GM19463 (cell line): Measurements from ENCODE around the gene MYOD1.

ENCODE experiments used
- ATAC-seq: cut with Tn5 transposase; IDR thresholded peaks from one replicate; pipeline ENCODE4 v1.9.1; 2021; ENCODE audit warnings: mild to moderate bottlenecking, moderate library complexity; ENCODE audit not compliant: unreplicated experiment

MYOD1 gene

DNA sequence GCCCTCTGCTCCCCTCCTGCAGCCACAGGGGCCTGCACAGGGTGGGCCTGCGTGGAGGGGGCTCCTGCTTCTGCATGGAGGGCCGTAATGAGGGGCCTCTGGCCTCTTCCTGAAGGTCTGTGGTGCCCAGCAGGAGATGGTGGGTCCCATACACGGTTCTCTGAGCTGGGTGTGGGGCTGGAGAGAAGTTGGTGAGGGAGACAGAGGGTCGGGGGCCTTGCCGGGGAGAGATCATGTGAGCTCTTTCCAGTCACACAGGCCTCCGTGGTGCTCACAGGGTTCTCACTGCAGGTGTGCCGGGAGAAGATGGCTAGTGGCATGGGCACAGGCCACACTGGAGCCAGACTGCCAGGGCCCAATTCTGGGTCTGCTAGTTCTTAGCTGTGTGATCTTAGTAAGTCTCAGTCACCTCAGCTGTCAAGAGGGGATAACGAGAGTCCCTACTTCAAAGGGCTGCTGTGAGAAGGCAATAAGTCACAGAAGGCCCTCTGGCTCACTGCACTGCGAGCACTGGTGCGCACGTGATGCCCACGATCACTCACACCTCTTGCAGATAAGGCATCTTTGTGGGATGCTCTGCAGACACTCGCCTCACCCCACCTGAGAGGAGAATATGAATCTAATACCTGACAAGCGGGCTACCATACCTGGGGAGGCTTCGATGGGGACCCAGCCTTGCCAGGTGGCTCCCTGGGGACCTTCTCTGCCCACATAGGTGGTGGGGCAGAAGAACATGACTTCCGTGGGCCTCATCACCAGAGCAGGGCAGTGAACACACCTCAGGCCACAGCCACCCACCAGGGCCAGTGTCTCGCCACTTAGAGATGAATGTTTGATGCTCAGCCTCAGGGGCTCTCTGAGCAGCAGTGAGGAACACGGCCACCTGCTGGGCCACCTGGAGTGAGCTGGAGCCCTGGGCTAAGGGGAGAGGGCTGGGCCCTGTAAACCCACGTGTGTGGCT, 29.7 kb downstream of the MYOD1 start:
- ATAC-seq, result no peak

DNA sequence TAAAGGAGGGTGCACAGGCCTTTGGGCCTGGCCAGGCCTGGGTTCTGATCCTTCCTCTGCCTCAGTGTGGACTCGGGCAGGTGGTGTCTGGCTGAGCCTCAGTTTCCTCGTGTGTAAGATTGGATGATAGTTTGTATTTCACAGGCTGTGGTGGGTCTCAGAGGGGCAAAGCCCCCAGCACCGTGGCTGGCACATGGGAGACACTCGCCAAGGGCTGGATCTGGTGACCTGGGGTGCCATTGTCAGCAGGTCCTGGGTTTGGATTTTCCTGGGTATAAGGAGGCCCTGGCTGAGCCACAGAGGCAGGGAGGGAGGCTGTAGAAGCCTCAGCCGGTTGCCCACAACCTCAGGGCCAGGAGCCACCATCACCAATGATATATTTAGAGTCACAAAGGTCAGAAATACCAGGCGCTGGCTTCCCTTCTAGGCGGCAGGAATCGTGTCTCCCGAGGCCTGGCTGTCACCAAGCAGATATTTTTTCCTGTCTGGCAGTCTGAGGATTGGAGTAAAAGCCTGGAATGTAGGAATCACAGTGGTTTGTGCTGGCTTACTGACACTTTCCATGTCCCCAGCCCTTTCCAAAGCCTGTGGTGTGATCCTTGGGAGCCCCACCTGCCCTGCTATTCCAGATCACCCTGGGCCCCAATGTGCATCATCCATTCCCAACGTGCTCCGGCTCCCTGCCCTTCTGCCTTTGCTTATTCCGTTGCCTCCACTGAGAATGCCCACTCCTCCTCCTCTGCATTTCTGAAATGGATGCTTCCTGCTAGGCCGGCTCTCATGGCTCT, 30.8 kb downstream of the MYOD1 start:
- no peak for ATAC-seq

DNA sequence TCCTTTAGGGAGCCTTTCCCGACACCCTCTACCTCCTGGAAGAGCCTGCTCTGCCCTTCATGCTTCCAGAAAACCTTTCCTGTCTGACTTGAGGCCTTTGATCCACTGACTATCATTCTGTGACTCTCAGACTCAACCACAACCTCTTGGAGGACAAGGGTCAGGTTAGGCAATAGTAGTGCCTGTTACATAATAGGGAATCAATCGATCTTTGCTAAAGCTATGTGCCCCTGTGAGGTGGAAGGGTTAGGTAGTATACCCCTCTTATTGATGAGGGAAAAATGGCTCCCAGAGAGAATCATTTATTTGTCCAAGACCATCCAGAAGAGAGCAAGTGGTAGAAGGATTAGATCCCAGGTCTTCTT, 31.4 kb downstream of the MYOD1 start:
- ATAC-seq, result no peak

DNA sequence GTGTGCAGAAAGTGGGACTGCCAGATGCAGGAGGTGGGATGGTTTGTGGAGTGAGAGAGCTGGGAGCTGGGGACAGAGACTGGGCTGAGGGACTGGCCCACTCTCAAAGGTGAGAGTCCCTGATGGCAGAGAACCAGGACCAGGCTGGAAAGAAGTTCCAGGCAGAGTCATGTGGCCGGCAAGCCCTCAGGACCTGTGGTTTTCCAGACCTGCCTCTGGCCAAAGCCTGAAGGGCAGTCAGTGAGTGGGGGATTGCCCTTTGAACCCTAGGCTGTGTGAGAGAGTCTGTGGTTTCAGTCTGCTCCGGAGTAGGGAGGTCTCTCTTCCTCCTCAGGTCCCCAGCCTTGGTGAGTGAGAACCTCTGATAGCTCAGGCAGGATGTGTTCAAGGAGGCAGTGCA, 32.2 kb downstream of the MYOD1 start:
- no peak for ATAC-seq

GRCh38 chr11:17752144-17752543, 32.8 kb downstream of the MYOD1 start:
- ATAC-seq, result no peak

- ATAC-seq, result no peak
These were observed 33.8 kb downstream of the MYOD1 start for GRCh38 chr11:17753153-17753552.

DNA sequence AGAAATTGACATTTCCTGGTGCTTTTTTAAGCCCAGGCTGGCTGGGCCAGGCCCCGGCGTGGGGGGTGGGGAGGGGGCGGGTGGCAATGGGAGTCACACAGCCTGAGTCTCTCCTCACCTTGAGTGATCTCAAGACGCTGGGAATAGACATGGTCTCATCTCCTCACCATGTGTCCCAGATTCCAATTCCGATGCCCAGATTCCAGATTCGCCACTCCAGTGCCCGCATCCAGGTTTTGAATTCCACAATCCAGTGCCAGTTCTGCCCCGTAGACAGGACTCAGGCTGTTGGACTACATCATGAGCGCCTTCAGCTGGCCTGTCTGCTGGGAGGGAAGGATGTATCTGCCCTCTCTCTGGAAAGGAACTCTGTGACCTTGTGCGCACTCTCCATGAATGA, 34.3 kb downstream of the MYOD1 start:
- ATAC-seq, result no peak

DNA sequence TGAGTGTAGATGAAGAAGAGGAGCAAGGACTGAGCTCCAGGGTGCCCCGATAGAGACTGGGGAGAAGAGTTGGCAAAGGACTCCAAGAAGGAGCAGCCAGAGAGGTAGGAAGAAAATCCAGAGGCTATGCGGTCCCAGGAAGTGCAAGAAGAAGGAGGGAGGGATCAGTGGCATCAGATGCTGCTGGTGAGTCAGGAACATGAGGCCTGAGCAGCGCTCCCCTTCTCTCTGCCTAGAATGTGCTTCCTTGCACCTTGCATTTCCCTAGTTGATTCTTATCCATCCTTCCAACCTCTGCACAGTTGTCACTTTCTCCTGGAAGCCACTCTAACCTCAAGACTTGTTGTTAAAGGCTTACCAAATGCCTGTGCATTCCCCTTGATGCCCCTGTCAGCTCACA, 36.5 kb downstream of the MYOD1 start:
- no peak for ATAC-seq

DNA sequence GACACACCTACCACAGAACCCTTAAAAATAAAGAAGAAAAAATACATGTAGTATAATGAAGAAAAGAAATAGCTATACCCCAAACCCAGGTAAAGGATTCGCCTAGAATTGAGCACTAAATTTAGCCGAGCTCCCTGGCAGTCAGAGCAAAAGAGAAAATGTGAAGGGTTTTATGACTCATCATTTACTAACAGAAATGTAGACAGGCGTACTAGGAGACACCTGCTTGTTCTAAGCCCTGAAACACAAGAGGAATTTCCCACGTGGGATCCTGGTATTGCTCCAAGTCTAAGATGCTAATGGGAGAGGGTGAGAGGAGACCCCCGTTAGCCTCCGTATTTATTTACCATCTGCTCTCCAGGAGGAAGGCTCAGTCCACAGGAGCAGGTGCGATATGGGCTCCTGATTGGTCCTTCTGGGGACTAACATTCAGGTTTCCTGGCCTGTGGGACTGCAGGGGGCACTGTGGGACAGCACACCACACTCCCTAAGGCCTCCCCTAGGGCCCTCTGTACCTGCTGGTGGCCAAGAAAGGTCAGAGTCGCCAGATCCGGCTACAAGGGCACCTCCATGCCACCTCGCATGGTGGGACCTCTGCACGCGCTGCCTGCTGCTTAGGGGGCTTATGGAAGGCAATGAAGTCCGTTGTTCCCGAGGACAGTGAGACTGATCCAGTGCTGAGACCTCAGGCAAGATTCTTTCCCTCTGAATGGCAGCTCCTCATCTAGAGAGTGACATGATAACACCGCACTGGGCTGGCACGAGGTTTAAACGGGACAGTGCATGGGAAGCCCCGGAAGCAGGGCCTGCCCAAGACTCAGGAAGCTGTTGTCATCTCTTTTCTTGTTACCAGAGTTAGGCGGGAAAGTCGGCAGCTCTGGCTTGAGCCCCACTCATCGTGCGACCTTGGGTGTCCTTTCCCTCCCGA, 41.0 kb downstream of the MYOD1 start:
- ATAC-seq, result peak; percentile 73

GRCh38 chr11:17762309-17762974, 43.1 kb downstream of the MYOD1 start:
- no peak for ATAC-seq

- no peak for ATAC-seq
These were observed 43.9 kb downstream of the MYOD1 start for GRCh38 chr11:17763244-17763643.

DNA sequence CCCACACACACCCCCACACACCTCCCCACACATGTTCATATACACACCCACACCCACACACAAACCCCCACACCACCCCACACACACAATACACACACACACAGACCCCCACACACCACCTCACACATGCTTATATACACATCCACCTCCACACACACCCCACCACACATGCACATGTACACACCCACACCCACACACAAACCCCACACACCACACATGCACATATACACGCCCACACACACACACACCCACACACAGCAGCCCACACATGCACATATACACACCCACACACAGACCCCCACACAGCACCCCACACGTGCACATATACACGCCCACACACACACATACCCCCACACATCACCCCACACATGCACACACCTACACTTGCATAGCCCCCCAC, 44.3 kb downstream of the MYOD1 start:
- no peak for ATAC-seq

DNA sequence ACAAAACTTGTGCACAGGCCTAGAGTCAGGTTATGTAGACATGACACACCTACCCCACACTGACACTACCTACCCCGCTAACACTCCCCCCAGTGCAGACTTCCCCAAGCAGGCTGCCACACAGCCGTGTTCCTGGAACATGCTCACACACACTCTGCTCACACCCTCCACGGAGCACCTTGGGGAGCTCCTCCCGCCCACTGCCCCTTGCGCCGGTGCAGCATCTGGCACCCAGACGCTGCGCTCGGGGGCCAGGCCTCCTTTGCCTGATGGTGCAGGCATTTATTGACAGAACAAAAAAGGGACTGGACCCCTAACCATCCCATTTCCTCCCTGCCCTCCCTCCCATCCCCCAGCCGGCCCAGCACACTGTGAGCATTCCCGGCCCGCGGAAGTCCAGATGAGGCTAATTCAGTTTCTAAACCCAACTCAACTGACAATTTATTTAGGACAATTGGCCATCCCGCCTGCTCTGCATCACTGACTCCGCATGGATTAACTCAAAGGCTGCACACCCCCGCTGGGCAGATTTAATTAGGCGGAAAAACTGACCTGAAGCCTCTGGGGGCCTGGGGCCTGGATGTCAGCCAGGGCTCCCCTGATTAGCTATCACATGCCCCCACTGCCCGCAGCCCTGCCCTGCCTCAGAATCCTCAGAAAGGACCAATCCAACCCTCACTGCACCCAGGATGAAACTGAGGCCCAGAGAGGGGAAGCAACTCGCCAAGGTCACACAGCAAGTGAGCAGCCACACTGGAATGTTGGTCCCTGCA, 45.3 kb downstream of the MYOD1 start:
- no peak for ATAC-seq

DNA sequence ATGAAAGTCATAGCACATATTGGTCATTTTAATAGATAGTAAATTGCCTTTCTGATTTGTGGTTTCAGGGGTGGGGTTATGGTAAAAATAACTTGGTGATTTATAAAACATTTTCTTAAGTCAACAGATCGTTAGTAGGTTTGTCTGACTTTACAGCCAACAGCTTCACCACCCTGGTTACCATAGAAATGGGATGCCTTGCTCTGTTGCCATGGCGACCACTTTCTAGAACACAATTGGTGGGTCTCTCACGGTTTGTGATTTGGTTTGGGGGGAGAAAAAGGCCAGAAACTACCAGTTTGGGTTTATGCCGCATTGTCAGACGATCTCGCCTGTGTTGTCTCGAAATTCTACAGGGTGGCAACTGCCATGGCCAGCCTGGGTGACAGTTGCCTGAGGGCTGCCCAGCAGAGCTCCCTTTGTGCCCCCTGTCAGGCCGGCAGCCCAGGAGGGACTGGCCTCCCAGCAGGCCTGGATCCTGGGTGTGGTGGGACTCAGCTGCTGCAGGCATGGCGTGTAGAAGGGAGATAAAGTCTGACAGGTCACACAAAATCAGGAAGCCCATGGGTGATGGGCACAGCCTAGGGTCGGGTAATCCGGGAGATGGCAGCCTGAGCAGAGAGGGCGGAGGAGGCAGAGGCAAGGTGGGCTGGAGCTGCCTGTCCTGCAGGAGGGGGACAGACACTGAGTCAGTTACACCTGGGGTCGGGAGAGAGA, 46.1 kb downstream of the MYOD1 start:
- ATAC-seq, result no peak

DNA sequence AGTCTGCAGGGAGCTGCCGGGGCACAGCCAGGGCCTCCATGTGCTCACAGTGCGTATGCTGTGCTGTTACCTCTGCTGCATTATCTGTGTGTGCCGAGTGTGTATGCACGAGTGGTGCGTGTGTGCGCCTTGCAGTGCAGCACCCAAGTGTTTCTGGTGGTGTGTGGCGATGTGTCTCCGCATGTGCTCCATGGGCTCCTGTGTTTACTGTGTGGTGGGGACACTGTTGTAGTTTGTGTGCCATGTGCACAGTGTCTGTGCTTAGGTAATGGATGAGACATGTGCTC, 46.6 kb downstream of the MYOD1 start:
- no peak for ATAC-seq

DNA sequence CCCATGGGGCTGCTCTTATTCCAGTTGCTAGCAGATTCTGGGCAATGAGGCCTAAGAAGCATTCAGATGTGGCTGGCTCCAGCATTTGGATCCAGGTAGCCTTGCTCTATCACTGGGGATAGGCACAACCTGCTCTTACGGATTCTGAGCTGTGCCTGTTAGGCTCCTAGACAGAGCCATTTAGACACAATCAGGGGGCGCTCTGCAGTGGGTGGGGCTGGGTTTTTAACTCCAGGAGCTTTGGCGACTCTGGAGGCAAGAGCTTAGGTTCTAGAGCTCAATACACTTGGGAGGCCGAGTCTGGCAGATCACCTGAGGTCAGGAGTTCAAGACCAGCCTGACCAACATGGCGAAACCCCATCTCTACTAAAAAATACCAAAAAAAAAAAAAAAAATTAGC, 47.2 kb downstream of the MYOD1 start:
- no peak for ATAC-seq

DNA sequence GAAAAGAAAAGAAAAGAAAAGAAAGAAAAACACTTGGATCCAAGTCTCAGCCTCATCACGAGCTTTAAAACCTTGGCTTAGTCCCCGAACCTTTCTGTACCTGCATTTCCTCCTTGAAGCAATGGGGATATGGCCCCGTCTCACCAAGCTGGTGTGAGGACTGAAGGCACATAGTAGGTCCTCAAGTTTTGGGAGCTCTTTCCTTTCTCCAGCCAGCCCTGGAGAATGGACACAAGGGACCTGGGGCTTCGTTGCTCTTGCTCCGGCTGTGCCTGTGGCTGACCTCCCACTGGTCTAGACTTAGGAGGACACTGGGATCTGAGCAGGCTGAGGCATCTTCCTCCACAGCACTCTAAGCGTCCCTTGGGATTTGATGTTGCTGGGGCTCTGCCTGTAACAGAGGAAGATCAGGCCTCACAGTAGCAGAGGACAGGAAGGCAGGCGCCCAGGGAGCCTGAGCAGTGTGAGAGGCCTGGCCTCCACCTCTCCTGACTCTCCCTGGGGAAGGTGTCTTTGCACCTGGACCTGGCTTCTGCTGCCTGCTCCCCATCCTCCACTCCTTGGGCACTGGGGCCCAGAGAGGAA, 48.0 kb downstream of the MYOD1 start:
- ATAC-seq, result no peak

DNA sequence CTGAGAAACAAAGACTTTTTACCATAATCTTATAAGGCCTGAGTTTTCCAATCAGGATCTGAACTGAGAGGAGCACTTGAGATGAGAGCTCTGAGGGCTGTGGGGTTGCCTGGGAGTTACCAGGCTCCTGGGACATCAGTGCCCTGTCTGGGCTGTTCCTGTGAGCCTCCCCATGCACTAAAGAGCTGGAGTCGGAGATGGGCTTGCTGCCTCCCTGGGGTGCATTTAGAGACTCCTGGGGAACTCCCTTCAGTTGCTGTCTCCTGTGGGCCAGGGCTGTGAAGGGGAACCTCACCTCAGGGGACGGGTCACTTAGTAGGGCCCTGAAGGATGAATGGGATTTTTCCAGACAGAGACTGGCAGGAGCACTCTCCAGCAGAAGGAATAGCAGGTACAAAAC, 48.5 kb downstream of the MYOD1 start:
- ATAC-seq, result no peak

- no peak for ATAC-seq
These were observed 49.2 kb downstream of the MYOD1 start for GRCh38 chr11:17768547-17768946.
